ENCODE data around the gene PLA2G4E.

- TF ChIP-seq YY1 (IDR thresholded peaks at IDR 0.05; ENCODE audit: insufficient read depth, insufficient read length): no peak
- TF ChIP-seq ZNF274 (IDR thresholded peaks at IDR 0.05; ENCODE audit: low read depth, low read length): no peak
- TF ChIP-seq SUZ12 (IDR thresholded peaks at IDR 0.05; ENCODE audit: extremely low read depth, insufficient read depth, insufficient read length): no peak
These were observed 52.1 kb downstream of the PLA2G4E start for GRCh38 chr15:41968701-41969100.

Data from NT2/D1 (cell line).